ENCODE results near the gene GALNT2.

GALNT2 gene

DNA sequence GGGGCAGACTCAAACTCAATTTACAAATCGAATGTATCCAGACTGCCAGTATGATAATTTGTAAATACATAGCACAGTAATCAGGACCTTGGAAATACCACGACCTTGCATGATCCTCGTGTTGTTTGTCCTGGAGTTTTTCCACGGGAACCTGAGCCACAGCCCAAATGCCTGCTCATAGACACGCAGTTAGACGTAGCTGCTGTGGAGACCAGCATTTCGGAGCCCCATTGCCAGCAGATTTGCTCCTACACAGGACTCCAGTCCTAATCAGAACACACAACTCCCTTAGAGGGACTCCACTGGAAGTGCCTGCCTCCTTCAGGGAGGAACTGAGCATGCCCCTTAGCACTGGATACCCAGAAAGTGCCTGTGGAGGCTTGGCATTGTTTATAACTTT lies 163.2 kb downstream of the GALNT2 start:
- no peak overlapping the region for H3K4me3 ChIP-seq (replicated peaks; ENCODE audit: low read depth, low read length)
- H3K27me3 ChIP-seq (replicated peaks; ENCODE audit: control insufficient read depth, insufficient read depth, low read length), result no peaks in the 10 kb centered on the region
- TF ChIP-seq CTCF (IDR thresholded peaks at IDR 0.05; ENCODE audit: insufficient read depth, low read length, poor library complexity, severe bottlenecking), result no peak
- H3K36me3 ChIP-seq (ENCODE audit: control insufficient read depth, insufficient read depth, low read length), result no peaks in the 10 kb centered on the region
- DNase-seq (ENCODE audit: extremely low read depth, insufficient read length), result no peak

DNA sequence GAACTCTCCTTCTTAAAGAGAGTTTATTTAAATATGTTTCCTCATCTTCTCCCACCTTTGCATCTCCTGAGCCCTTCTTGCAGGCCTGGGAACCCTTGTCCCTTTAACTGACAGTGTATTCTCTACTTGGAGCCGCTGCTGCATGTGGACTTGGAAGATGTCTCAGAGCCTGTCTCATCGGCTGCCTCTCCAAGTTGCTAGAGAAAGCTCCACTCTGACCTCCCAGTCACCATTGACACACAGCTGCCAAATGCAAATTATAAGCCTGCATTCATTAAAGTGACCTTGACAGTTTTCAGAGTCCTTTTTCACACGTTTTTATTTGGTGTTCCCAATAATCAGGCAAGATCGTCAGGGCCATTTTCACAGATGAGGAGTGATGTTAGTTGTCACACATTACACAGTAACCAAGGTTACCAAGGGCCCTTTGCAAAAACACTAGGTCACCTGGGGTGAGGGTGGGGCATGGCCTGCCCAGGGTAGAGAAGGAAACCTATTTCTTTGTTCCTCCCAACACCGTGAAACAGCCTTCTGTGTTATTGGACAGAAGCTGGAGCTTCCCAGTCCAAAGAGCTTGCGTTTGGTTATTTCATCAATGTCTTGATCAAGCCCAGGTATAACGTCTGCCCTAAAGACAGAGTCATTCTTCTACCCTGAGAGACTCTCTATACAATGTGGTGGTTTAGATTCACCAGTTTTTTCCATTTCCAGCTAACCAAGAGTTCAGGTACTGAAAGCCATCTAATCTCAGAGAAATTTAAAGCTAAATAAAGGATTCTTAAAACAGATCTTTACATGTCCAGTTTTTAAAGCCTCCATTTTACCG lies 164.1 kb downstream of the GALNT2 start:
- DNase-seq (ENCODE audit: extremely low read depth, insufficient read length), result no peak
- Histone ChIP-seq H3K4me3 (replicated peaks; ENCODE audit: low read depth, low read length) (no peak overlapping the region), H3K36me3 (ENCODE audit: control insufficient read depth, insufficient read depth, low read length) (no peaks in the 10 kb centered on the region), H3K27me3 (replicated peaks; ENCODE audit: control insufficient read depth, insufficient read depth, low read length) (no peaks in the 10 kb centered on the region)
- TF ChIP-seq CTCF (IDR thresholded peaks at IDR 0.05; ENCODE audit: insufficient read depth, low read length, poor library complexity, severe bottlenecking), result no peak

- TF ChIP-seq CTCF (IDR thresholded peaks at IDR 0.05; ENCODE audit: insufficient read depth, low read length, poor library complexity, severe bottlenecking), result no peak
- no peaks in the 10 kb centered on the region for H3K27me3 ChIP-seq (replicated peaks; ENCODE audit: control insufficient read depth, insufficient read depth, low read length)
- no peak overlapping the region for H3K4me3 ChIP-seq (replicated peaks; ENCODE audit: low read depth, low read length)
- H3K36me3 ChIP-seq (ENCODE audit: control insufficient read depth, insufficient read depth, low read length), result no peaks in the 10 kb centered on the region
- no peak for DNase-seq (ENCODE audit: extremely low read depth, insufficient read length)
Observed at GRCh38 chr1:230231774-230232145, 164.7 kb downstream of the GALNT2 start.

DNA sequence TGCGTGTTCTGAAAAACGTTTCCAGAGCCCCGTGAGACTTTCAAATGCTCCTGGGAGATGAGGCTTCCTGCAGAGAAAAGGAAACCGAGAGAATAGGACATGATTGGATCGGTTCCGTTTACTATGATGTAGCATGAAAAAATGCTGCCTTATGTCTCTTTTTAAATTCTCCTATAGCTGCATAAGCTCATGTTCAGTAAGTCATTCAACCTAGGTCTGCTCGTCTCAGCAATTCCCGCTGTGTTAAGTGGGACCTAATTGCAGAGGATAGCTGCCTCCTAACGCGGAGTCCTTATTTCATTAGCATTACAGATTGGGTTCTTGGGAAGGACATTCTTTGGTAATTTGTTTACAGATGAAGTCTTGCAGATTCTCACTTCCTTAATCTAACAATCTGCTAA lies 165.3 kb downstream of the GALNT2 start:
- no peaks in the 10 kb centered on the region for H3K27me3 ChIP-seq (replicated peaks; ENCODE audit: control insufficient read depth, insufficient read depth, low read length)
- H3K36me3 ChIP-seq (ENCODE audit: control insufficient read depth, insufficient read depth, low read length), result no peaks in the 10 kb centered on the region
- no peak overlapping the region for H3K4me3 ChIP-seq (replicated peaks; ENCODE audit: low read depth, low read length)
- no peak for TF ChIP-seq CTCF (IDR thresholded peaks at IDR 0.05; ENCODE audit: insufficient read depth, low read length, poor library complexity, severe bottlenecking)
- DNase-seq (ENCODE audit: extremely low read depth, insufficient read length), result no peak

DNA sequence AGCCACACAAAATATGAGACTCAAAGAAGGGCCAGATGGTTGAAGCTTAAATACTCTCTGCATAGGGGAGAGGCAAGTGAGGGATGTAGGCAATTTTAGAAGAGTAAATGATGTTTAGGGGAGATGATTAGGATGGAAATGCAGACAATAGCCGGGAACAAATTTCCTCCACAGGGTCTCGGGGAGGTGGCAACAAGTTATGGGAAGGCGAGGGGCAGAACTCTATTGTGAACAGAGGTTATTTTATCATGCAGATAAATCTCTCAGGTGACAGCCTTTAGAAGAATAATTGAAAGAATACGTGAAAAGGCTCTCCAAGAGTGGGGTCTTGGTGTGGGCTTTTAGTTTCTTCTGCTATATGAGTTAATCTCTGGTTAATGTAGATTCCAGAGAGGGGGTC lies 166.7 kb downstream of the GALNT2 start:
- no peaks in the 10 kb centered on the region for H3K36me3 ChIP-seq (ENCODE audit: control insufficient read depth, insufficient read depth, low read length)
- no peak overlapping the region for H3K4me3 ChIP-seq (replicated peaks; ENCODE audit: low read depth, low read length)
- DNase-seq (ENCODE audit: extremely low read depth, insufficient read length), result no peak
- H3K27me3 ChIP-seq (replicated peaks; ENCODE audit: control insufficient read depth, insufficient read depth, low read length), result no peaks in the 10 kb centered on the region
- no peak for TF ChIP-seq CTCF (IDR thresholded peaks at IDR 0.05; ENCODE audit: insufficient read depth, low read length, poor library complexity, severe bottlenecking)

GRCh38 chr1:230235876-230236275 lies 168.8 kb downstream of the GALNT2 start:
- no peaks in the 10 kb centered on the region for H3K27me3 ChIP-seq (replicated peaks; ENCODE audit: control insufficient read depth, insufficient read depth, low read length)
- no peaks in the 10 kb centered on the region for H3K36me3 ChIP-seq (ENCODE audit: control insufficient read depth, insufficient read depth, low read length)
- H3K4me3 ChIP-seq (replicated peaks; ENCODE audit: low read depth, low read length), result no peak overlapping the region
- DNase-seq (ENCODE audit: extremely low read depth, insufficient read length), result no peak
- TF ChIP-seq CTCF (IDR thresholded peaks at IDR 0.05; ENCODE audit: insufficient read depth, low read length, poor library complexity, severe bottlenecking), result no peak
